ENCODE measurements around the gene PDE11A. TPM values are rescaled to one million over a fixed set of nuclear protein-coding genes. Genes with fewer than 3 reads are reported as not detected.

The PDE11A gene
- total and polyA plus RNA-seq, 2 of the 8 experiments (the other 6 are each of a cell fraction or from before 2014, with no cell fraction given), result 0.19 to 0.23 TPM

- TF ChIP-seq SP1 (IDR thresholded peaks at IDR 0.05; ENCODE audit: low read depth, low read length) (no peak), EP300 (IDR thresholded peaks at IDR 0.05; ENCODE audit: borderline replicate concordance in 1 of 2, low read depth in 2 of 2, low read length in 2 of 2) (no peak)
Measured at GRCh38 chr2:177692783-177693269, 379.8 kb downstream of the PDE11A start (continued).

Measured in H1 (cell line).